ENCODE results near the gene TTYH2.

- no peak for TF ChIP-seq CTCF (IDR thresholded peaks at IDR 0.05)
- TF ChIP-seq EZH2 (IDR thresholded peaks at IDR 0.05; ENCODE audit: borderline replicate concordance, insufficient read depth, low read depth, low read length, poor library complexity, severe bottlenecking) = no peak
Measured at GRCh38 chr17:74298778-74299177, 85.4 kb downstream of the TTYH2 start.
